NCI-H1092 treated with DMSO at 0.1 percent for 48 hours (cell line): Measurements from ENCODE around the gene TTLL7.

Source experiments
- DNase-seq: peaks from one replicate; lab custom pipeline; 2025; lab: John Stamatoyannopoulos, UW

The TTLL7 gene

DNA sequence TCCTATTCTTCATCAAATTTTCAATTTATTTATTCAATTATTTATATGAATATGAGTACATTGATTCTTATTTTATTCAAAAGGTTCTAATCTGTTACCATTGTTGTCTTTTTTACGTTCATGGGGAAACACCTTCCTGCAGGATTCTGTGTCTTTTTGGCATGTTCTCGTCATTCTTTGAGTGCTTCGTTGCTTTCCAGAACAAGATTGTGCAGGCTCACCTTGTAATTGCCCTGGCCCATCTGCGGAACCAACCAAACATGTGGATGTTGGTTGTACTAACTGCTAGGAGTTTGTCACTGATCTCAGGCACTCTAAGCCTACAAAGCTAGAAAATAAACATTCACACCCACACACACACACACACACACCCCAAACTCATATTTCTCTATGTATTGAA, 182.1 kb downstream of the TTLL7 start:
- DNase-seq: no peak

GRCh38 chr1:83815330-83815729, 183.6 kb downstream of the TTLL7 start:
- DNase-seq: no peak
